IPS-18a (cell line): ENCODE results near the gene CHRD.

Experiments used
- H3K27ac ChIP-seq: one replicate; pipeline ENCODE4 v1.5.1; 2013; ENCODE audit warnings: low read length
- H3K27me3 ChIP-seq: one replicate; pipeline ENCODE4 v1.6.1; 2013; ENCODE audit warnings: mild to moderate bottlenecking, low read length; ENCODE audit not compliant: control insufficient read depth, insufficient read depth
- H3K36me3 ChIP-seq: one replicate; pipeline ENCODE4 v1.6.1; 2013; ENCODE audit warnings: low read depth, low read length; ENCODE audit not compliant: control insufficient read depth
- H3K4me1 ChIP-seq: one replicate; pipeline ENCODE4 v1.6.1; 2013; ENCODE audit warnings: low read depth, low read length; ENCODE audit not compliant: control insufficient read depth
- H3K4me3 ChIP-seq: one replicate; pipeline ENCODE4 v1.5.1; 2013; ENCODE audit warnings: low read length
- H3K9ac ChIP-seq: one replicate; pipeline ENCODE4 v1.6.1; 2013; ENCODE audit warnings: mild to moderate bottlenecking, low read length, moderate library complexity
- H3K9me3 ChIP-seq: one replicate; pipeline ENCODE4 v1.6.1; 2013; ENCODE audit warnings: low read depth, low read length; ENCODE audit not compliant: control insufficient read depth

CHRD gene

GRCh38 chr3:184349563-184350470 lies 30.0 kb upstream of the CHRD start:
- Histone ChIP-seq H3K9me3 (no peaks in the 10 kb centered on the region), H3K27ac (no peak overlapping the region), H3K4me1 (peaks cover 4% of the 10 kb centered on the region), H3K9ac (no peak overlapping the region), H3K4me3 (no peak overlapping the region), H3K27me3 (no peaks in the 10 kb centered on the region), H3K36me3 (peaks cover 5% of the 10 kb centered on the region)

- Histone ChIP-seq H3K27me3 (no peaks in the 10 kb centered on the region), H3K27ac (no peak overlapping the region), H3K9me3 (no peaks in the 10 kb centered on the region), H3K4me1 (no peaks in the 10 kb centered on the region), H3K36me3 (peaks cover 12% of the 10 kb centered on the region), H3K4me3 (no peak overlapping the region), H3K9ac (no peak overlapping the region)
Observed at GRCh38 chr3:184350618-184351017, 29.2 kb upstream of the CHRD start.

GRCh38 chr3:184351511-184352148 lies 28.2 kb upstream of the CHRD start:
- H3K4me1 ChIP-seq: no peaks in the 10 kb centered on the region
- H3K27me3 ChIP-seq: no peaks in the 10 kb centered on the region
- H3K9ac ChIP-seq: no peak overlapping the region
- no peak overlapping the region for H3K4me3 ChIP-seq
- H3K9me3 ChIP-seq: no peaks in the 10 kb centered on the region
- H3K27ac ChIP-seq: no peak overlapping the region
- H3K36me3 ChIP-seq: peaks cover 20% of the 10 kb centered on the region

GRCh38 chr3:184352149-184352785 lies 27.6 kb upstream of the CHRD start:
- H3K27ac ChIP-seq: no peak overlapping the region
- H3K4me3 ChIP-seq: no peak overlapping the region
- H3K36me3 ChIP-seq: peaks cover 25% of the 10 kb centered on the region
- no peaks in the 10 kb centered on the region for H3K9me3 ChIP-seq
- no peak overlapping the region for H3K9ac ChIP-seq
- no peaks in the 10 kb centered on the region for H3K4me1 ChIP-seq
- H3K27me3 ChIP-seq: no peaks in the 10 kb centered on the region

GRCh38 chr3:184352897-184353545 lies 26.8 kb upstream of the CHRD start:
- Histone ChIP-seq H3K4me1 (no peaks in the 10 kb centered on the region), H3K9ac (no peak overlapping the region), H3K27me3 (no peaks in the 10 kb centered on the region), H3K4me3 (no peak overlapping the region), H3K36me3 (peaks cover 28% of the 10 kb centered on the region), H3K9me3 (no peaks in the 10 kb centered on the region), H3K27ac (no peak overlapping the region)

- Histone ChIP-seq H3K4me1 (no peaks in the 10 kb centered on the region), H3K9ac (no peak overlapping the region), H3K4me3 (no peak overlapping the region), H3K9me3 (no peaks in the 10 kb centered on the region), H3K36me3 (peaks cover 31% of the 10 kb centered on the region), H3K27ac (no peak overlapping the region), H3K27me3 (no peaks in the 10 kb centered on the region)
Observed at GRCh38 chr3:184353546-184353941, 26.3 kb upstream of the CHRD start.

GRCh38 chr3:184354121-184354728 lies 25.6 kb upstream of the CHRD start:
- H3K4me3 ChIP-seq: no peak overlapping the region
- no peaks in the 10 kb centered on the region for H3K4me1 ChIP-seq
- H3K36me3 ChIP-seq: peaks cover 31% of the 10 kb centered on the region
- H3K27me3 ChIP-seq: no peaks in the 10 kb centered on the region
- H3K9me3 ChIP-seq: no peaks in the 10 kb centered on the region
- no peak overlapping the region for H3K9ac ChIP-seq
- no peak overlapping the region for H3K27ac ChIP-seq

- Histone ChIP-seq H3K36me3 (peaks cover 31% of the 10 kb centered on the region), H3K27me3 (no peaks in the 10 kb centered on the region)
Observed at GRCh38 chr3:184354754-184355153, 25.1 kb upstream of the CHRD start.

GRCh38 chr3:184355261-184356040 lies 24.4 kb upstream of the CHRD start:
- no peaks in the 10 kb centered on the region for H3K9me3 ChIP-seq
- H3K9ac ChIP-seq: no peak overlapping the region
- H3K36me3 ChIP-seq: peaks cover 31% of the 10 kb centered on the region
- peaks cover 7% of the 10 kb centered on the region for H3K4me1 ChIP-seq
- peaks cover 5% of the 10 kb centered on the region for H3K27me3 ChIP-seq
- no peak overlapping the region for H3K27ac ChIP-seq
- no peak overlapping the region for H3K4me3 ChIP-seq

More at GRCh38 chr3:184354754-184355153, 25.1 kb upstream of the CHRD start:
- H3K4me1 ChIP-seq: no peaks in the 10 kb centered on the region
- H3K27ac ChIP-seq: no peak overlapping the region
- no peaks in the 10 kb centered on the region for H3K9me3 ChIP-seq
- no peak overlapping the region for H3K4me3 ChIP-seq
- H3K9ac ChIP-seq: no peak overlapping the region

- H3K4me3 ChIP-seq: no peak overlapping the region
- peaks cover 13% of the 10 kb centered on the region for H3K27me3 ChIP-seq
- H3K9ac ChIP-seq: no peak overlapping the region
- no peak overlapping the region for H3K27ac ChIP-seq
- no peaks in the 10 kb centered on the region for H3K9me3 ChIP-seq
- H3K36me3 ChIP-seq: peaks cover 30% of the 10 kb centered on the region
- H3K4me1 ChIP-seq: peaks cover 13% of the 10 kb centered on the region
Observed at GRCh38 chr3:184357248-184358123, 22.4 kb upstream of the CHRD start.
